ENCODE results near the gene CD248. TPM values are rescaled to one million over a fixed set of nuclear protein-coding genes. Genes with fewer than 3 reads are reported as not detected.
"Not testable (repeated sequence)": the region's sequence is repeated elsewhere in the genome, so short reads cannot be mapped to it uniquely, and the experiment has no call there.

CD248 gene
- total RNA-seq, 1 experiment from 2014 or later = 0.45 TPM

GRCh38 chr11:66286699-66287098 lies 30.1 kb downstream of the CD248 start:
- Histone ChIP-seq H3K27ac (no peak overlapping the region), H3K27me3 (no peaks in the 10 kb centered on the region), H3K9me3 (replicated peaks) (no peaks in the 10 kb centered on the region), H3K4me3 (no peak overlapping the region), H3K4me1 (peaks cover 4% of the 10 kb centered on the region; the same call in 1 of the 2 replicates), H3K36me3 (no peaks in the 10 kb centered on the region)
- DNase-seq = no peak

GRCh38 chr11:66285250-66285947 lies 31.4 kb downstream of the CD248 start:
- Histone ChIP-seq H3K36me3 (no peaks in the 10 kb centered on the region), H3K27me3 (no peaks in the 10 kb centered on the region), H3K9me3 (replicated peaks) (no peaks in the 10 kb centered on the region), H3K4me3 (no peak overlapping the region), H3K27ac (no peak overlapping the region), H3K4me1 (peaks cover 8% of the 10 kb centered on the region)
- no peak for DNase-seq

- H3K4me1 ChIP-seq = peaks cover 12% of the 10 kb centered on the region
Measured at GRCh38 chr11:66284526-66285078, 32.2 kb downstream of the CD248 start.

GRCh38 chr11:66283461-66284105 lies 33.3 kb downstream of the CD248 start:
- H3K9me3 ChIP-seq (replicated peaks) = no peaks in the 10 kb centered on the region
- H3K4me3 ChIP-seq = no peak overlapping the region
- no peak for DNase-seq
- H3K4me1 ChIP-seq = peaks cover 12% of the 10 kb centered on the region
- H3K36me3 ChIP-seq = no peaks in the 10 kb centered on the region
- no peaks in the 10 kb centered on the region for H3K27me3 ChIP-seq
- no peak overlapping the region for H3K27ac ChIP-seq

More at GRCh38 chr11:66284526-66285078, 32.2 kb downstream of the CD248 start:
- Histone ChIP-seq H3K27me3 (no peaks in the 10 kb centered on the region), H3K27ac (no peak overlapping the region), H3K9me3 (replicated peaks) (no peaks in the 10 kb centered on the region), H3K36me3 (no peaks in the 10 kb centered on the region), H3K4me3 (no peak overlapping the region)
- DNase-seq = no peak

GRCh38 chr11:66282468-66283455 lies 34.1 kb downstream of the CD248 start:
- Histone ChIP-seq H3K9me3 (replicated peaks) (no peaks in the 10 kb centered on the region), H3K4me1 (peaks cover 8% of the 10 kb centered on the region), H3K36me3 (no peaks in the 10 kb centered on the region), H3K27ac (no peak overlapping the region), H3K4me3 (no peak overlapping the region), H3K27me3 (no peaks in the 10 kb centered on the region)
- DNase-seq = peak; percentile 97 to 98

GRCh38 chr11:66281776-66282467 lies 34.9 kb downstream of the CD248 start:
- no peaks in the 10 kb centered on the region for H3K36me3 ChIP-seq
- H3K9me3 ChIP-seq (replicated peaks) = no peaks in the 10 kb centered on the region
- peaks cover 11% of the 10 kb centered on the region for H3K4me1 ChIP-seq
- no peak for DNase-seq
- no peak overlapping the region for H3K4me3 ChIP-seq
- H3K27ac ChIP-seq = no peak overlapping the region
- no peaks in the 10 kb centered on the region for H3K27me3 ChIP-seq

- Histone ChIP-seq H3K9me3 (replicated peaks) (no peaks in the 10 kb centered on the region), H3K36me3 (no peaks in the 10 kb centered on the region), H3K27ac (no peak overlapping the region), H3K27me3 (no peaks in the 10 kb centered on the region), H3K4me1 (peaks cover 11% of the 10 kb centered on the region), H3K4me3 (no peak overlapping the region)
- DNase-seq = no peak
Measured at GRCh38 chr11:66281001-66281400, 35.8 kb downstream of the CD248 start.

GRCh38 chr11:66280428-66280827 lies 36.4 kb downstream of the CD248 start:
- no peaks in the 10 kb centered on the region for H3K36me3 ChIP-seq
- no peak overlapping the region for H3K4me3 ChIP-seq
- no peak overlapping the region for H3K27ac ChIP-seq
- H3K4me1 ChIP-seq = peaks cover 17% of the 10 kb centered on the region
- no peaks in the 10 kb centered on the region for H3K27me3 ChIP-seq
- no peaks in the 10 kb centered on the region for H3K9me3 ChIP-seq (replicated peaks)
- DNase-seq = no peak

GRCh38 chr11:66279092-66279734 lies 37.6 kb downstream of the CD248 start:
- Histone ChIP-seq H3K4me1 (peaks cover 25% of the 10 kb centered on the region), H3K4me3 (no peak overlapping the region), H3K9me3 (replicated peaks) (no peaks in the 10 kb centered on the region), H3K36me3 (no peaks in the 10 kb centered on the region), H3K27me3 (no peaks in the 10 kb centered on the region), H3K27ac (no peak overlapping the region)
- DNase-seq = no peak

GRCh38 chr11:66278363-66279091 lies 38.3 kb downstream of the CD248 start:
- Histone ChIP-seq H3K4me1 (peaks cover 27% of the 10 kb centered on the region), H3K27me3 (no peaks in the 10 kb centered on the region), H3K36me3 (peaks cover under 1% of the 10 kb centered on the region; the same call in 1 of the 2 replicates), H3K9me3 (replicated peaks) (no peaks in the 10 kb centered on the region), H3K27ac (no peak overlapping the region), H3K4me3 (peak overlapping the region; percentile 45)
- peak in 1 of 2 experiments; percentile 45 for DNase-seq

GRCh38 chr11:66277471-66278362 lies 39.1 kb downstream of the CD248 start, which contains the start of gene CNIH2:
Gene CNIH2, plus strand, starts transcription at chr11:66278175. Its CDS starts 282 bp downstream, at chr11:66278457.
- no peaks in the 10 kb centered on the region for H3K27me3 ChIP-seq
- H3K4me3 ChIP-seq = peak within 1 kb of the TSS; percentile 45
- peaks cover 27% of the 10 kb centered on the region for H3K4me1 ChIP-seq
- no peak within 1 kb of the TSS for H3K27ac ChIP-seq
- H3K9me3 ChIP-seq (replicated peaks) = no peaks in the 10 kb centered on the region
- H3K36me3 ChIP-seq = peaks cover 5% of the 10 kb centered on the region; the same call in 1 of the 2 replicates
- DNase-seq = peak in 1 of 2 experiments; percentile 50

- H3K27ac ChIP-seq; H3K4me3 ChIP-seq; H3K36me3 ChIP-seq; H3K27me3 ChIP-seq; DNase-seq; H3K9me3 ChIP-seq (replicated peaks): not testable (repeated sequence)
- peaks cover 27% of the 10 kb centered on the region for H3K4me1 ChIP-seq
Measured at GRCh38 chr11:66277064-66277463, 39.8 kb downstream of the CD248 start.

Measured in SJCRH30 (cell line).